Activated T-cell treated with anti-CD3 and anti-CD28 coated beads for 1 hour (primary cell): Measurements from ENCODE around the gene GTF2H2C.
"Not testable (repeated sequence)": the region's sequence is repeated elsewhere in the genome, so short reads cannot be mapped to it uniquely, and the experiment has no call there.

ENCODE experiments used
- DNase-seq: peaks from one replicate; pipeline ENCODE4 v3.0.0-alpha.2; 2020; ENCODE audit warnings: low read depth

Gene GTF2H2C

DNA sequence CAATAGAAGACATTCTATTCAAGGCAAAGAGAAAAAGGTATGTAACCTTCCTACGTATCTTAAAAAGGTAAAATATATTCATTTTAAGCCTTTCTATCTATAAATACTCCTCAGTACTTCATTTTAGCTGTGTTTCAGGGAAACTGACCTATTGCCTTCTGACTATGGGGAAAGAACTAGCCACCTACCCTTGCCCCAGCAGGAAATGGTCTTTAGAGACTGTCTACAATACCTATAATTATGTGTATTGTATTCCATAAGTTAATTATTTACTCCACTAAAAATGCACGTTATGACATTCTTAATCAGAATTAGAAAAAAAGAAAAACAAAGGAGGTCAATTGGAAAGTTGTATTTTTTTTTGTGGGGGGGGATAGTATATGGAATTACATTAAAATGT is 6.2 kb downstream of the GTF2H2C start:
- DNase-seq = not testable (repeated sequence)

DNA sequence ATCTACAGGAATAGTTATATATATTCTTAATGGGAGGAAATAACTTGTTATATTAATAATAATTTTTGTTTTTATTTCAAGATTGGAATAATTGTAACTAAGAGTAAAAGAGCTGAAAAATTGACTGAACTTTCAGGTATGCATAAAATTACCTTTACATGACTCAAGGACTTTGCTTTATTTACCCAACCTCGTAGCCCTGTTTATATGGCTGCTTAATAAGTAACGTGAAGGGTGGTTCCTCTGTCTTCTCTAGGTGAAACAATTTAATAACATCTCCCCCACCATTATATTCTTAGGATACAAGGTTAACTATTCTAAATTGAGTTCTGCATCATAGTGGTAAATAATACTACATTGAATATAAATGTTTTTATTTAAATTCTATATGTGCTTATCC is 8.1 kb downstream of the GTF2H2C start:
- DNase-seq = not testable (repeated sequence)

DNA sequence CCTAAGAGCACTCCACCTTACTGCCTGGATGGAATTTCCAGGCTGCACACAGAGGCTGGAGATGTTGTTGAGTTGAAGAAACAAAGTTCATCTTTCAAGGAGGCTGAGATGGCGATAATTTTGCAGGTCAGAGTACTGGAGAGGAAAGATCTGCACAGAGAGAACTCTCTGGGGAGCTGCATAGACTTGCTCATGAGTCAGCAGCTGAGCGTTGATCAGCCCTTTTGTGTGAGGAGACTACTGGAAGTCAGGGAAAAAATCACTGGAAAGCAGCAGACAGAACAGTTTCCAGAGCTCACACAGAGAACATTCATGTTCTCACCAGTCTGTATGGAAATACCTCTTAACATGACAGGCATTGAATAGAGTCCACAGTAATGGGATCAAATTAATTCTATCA is 23.4 kb downstream of the GTF2H2C start:
- not testable (repeated sequence) for DNase-seq

DNA sequence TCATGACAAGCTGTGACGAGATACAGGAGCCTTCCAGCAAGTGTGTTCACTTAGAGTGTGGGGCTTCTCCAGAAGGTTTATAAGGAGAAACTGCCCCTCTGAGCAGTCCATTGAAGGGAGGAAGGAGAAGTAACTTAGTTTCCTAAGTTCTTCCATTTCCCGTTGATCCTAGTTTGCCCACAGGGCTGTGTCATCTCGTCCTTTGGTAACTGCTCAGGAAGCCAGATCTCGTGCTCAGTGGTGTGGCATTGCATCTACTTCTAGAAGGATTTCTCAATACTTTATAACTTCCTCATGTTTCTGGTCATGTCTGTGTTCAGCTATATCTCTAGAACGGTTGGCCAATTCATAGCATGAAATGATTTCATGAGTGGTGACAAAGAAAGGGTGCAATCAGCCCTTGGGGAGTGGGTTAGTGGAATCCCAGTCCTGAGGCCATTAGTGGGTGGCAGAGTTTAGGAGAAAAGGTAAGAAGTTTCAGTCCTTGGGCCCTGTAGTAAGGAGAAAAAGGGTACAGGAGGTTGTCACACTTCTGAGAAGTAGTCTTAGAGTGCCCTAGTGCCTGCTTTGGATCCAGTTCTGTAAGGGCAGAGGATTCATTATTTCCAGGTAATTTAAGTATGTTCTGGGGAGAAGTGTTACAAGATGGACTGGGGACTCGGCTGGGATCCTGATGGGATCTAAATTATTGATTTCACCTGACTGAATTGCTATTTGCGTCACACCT is 36.3 kb downstream of the GTF2H2C start:
- not testable (repeated sequence) for DNase-seq

DNA sequence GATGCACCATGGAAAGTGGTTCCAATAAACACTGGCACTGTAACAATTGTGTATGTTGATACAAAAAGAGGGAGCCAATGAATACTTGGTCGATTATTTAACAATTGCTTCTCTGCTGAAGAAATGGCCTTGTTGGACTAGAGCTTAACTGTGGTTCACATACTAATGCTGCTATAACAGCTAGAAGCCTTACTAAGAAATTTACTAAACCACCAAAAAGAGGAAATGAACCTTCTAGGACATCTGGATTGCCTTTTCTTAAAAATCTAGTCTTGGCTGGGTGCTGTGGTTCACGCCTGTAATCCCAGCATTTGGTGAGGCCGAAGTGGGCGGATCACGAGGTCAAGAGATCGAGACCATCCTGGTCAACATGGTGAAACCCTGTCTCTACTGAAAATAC is 42.0 kb downstream of the GTF2H2C start:
- DNase-seq = not testable (repeated sequence)

DNA sequence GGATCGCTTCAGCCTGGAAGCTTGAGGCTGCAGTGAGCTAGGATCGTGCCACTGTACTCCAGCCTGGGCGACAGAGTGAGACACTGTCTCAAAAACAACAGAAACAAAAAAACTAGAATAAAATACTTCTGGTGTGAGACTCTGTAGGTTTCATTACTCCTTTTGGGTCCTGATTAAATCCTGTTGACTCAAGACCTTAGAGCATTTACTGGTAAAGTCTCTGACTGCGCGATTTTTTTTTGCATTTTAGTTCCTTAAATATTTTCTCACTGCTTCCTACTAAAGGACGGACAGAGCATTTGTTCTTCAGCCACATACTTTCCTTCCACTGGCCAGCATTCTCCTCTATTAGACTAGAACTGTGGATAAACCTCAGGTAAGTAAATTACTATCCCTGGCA is 46.8 kb downstream of the GTF2H2C start:
- DNase-seq = not testable (repeated sequence)

DNA sequence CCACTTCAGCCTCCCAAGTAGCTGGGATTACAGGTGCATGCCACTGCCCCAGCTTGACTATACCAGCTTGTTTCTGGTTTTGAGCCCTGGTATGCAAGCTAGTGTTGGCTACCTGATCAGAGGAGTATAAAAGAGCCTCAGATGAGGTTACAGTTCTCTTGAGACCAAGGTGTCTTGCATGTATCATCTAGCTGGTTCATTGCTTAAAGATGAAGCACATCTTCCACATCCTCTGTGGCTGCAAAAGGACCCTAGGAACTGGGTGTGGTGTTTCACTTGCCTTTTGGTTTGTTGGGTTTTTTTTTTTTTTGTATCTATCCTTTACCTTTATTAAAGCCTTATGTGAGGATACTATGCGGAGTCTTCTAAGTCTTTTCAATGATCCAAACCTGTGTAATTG is 47.8 kb downstream of the GTF2H2C start:
- not testable (repeated sequence) for DNase-seq

DNA sequence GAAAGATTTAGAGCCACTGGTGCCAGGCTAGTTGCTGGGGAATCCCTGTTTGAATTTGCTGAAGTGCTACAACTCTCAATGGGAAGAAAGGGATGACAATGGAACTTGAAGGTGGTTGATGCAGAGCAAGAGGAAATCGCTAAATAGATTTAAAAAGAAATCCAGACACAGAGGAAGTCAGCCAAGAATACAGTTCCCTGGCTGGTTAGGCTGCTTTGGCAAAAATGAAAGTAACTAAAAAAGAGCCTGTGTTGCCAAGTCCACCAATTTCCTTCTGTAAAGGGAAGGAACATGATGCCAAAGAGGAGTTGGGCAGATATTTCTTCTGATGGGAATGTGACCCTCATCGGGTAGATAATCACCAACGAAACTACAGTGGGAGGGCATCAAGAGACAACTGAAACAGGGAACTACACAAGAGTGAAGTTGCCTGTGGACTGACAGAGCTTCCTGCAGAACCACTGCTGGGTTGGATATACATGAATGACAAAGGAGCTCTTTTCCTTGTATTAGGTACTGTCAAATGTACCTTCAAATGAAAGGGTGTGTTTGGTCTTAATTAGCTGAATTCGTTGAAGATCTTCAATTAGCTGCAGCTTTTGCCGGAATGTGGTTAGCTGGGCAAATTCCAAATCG is 49.0 kb downstream of the GTF2H2C start:
- not testable (repeated sequence) for DNase-seq

DNA sequence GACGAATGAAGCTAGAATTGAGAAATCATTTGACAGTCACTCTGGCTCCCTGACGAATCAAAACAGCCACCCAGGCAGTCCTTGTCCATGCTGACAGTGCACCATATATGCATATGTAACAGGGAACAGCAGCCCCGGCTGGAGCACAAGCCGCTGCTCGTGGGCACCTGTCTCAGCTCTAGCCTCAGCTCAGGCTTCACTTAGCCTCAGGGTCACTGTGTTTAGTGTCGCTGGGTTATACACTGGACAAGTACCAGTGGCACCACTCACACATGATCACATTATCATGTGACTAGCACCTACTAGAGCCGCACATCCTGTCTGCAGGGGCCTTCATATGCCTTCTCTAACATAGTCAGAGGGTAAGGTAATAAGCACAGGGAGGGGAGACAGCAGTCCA is 54.9 kb downstream of the GTF2H2C start:
- DNase-seq = not testable (repeated sequence)

DNA sequence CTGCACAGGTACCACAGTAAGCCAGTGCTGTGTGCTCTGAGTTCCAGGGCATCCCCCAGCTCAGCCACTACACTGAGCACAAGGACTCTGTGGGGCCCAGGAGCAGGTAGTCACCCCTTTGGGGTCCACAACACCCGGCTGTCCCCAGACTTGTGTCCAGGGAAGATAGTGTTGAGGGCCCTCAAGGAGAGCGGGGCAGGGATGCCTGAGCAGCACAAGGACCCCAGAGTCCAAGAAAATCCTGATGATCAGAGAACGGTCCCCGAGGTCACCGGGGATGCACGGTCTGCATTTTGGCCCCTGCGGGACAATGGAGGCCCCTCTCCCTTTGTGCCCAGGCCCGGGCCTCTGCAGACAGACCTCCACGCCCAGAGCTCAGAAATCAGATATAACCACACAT is 71.9 kb downstream of the GTF2H2C start:
- DNase-seq = not testable (repeated sequence)
